GM18519 (cell line): ENCODE results near the gene TMEM145.

ENCODE experiments used
- ATAC-seq: cut with Tn5 transposase; IDR thresholded peaks from one replicate; pipeline ENCODE4 v1.9.1; 2021; ENCODE audit warnings: mild to moderate bottlenecking, moderate library complexity; ENCODE audit not compliant: unreplicated experiment, low FRiP score

Gene TMEM145

DNA sequence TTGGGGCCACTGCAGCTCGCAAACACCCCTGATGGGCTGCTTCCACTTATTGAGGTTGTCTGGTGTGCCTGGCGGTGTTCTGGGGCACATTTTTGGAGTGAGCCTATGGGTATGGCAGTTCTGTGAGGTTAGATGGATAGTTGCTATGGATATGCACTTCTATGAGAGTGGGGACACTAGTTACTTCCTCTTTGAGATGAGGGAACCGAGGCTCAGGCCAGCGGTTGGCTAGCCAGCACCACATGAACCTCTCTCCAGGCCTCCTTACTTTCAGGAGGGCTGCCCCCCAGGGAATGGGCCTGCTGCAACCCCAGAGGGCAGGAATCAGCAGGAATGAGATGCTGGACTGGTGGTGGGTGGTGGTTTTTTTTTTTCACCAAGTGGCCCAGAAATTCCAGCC, 24.7 kb upstream of the TMEM145 start:
- no peak for ATAC-seq

DNA sequence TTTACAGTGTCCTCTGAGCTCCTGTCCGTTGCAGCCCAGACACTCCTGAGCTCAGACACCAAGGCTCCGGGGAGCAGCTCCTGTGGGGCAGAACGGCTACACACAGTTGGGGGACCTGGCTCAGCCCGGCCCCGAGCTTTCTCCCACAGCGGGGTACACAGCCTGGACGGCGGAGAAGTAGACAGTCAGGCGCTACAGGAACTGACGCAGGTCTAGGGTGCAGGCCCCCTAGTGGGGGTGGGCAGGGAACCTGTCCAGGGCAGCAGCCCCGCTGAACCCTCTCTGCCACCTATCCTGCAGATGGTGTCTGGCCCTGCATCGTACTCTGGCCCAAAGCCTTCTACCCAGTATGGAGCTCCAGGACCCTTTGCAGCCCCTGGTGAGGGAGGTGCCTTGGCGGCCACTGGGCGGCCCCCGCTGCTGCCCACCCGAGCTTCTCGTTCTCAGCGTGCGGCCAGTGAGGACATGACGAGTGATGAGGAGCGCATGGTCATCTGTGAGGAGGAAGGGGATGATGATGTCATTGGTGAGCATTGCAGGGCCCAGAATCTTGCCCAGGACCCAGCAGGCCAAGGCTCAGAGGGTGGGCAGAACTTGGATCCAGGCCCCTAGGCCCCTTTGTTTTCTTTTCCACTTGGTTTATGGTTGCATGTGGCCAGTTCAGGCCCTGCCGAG, 24.1 kb upstream of the TMEM145 start:
- no peak for ATAC-seq

- ATAC-seq = no peak
Observed at GRCh38 chr19:42289556-42290041, 23.5 kb upstream of the TMEM145 start.

GRCh38 chr19:42290136-42290522, 23.0 kb upstream of the TMEM145 start:
- no peak for ATAC-seq

- no peak for ATAC-seq
Observed at GRCh38 chr19:42290523-42291434, 22.3 kb upstream of the TMEM145 start.

DNA sequence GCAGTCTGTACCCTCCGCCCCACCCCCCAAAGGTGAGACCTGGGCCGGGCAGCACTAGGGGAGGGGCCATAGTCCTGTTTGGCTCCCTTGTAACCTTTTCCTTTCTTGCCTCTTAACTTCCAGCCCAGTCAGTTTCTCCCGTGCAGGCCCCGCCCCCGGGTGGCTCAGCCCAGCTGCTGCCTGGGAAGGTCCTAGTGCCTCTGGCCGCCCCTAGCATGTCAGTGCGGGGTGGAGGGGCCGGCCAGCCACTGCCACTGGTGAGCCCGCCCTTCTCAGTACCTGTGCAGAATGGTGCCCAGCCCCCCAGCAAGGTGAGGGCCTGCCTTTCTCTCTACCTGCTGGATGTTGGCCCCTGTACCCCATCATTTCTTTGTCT, 21.7 kb upstream of the TMEM145 start:
- ATAC-seq = no peak

- ATAC-seq = no peak
Observed at GRCh38 chr19:42292042-42292960, 20.8 kb upstream of the TMEM145 start.

- no peak for ATAC-seq
Observed at GRCh38 chr19:42292963-42293362, 20.1 kb upstream of the TMEM145 start.

DNA sequence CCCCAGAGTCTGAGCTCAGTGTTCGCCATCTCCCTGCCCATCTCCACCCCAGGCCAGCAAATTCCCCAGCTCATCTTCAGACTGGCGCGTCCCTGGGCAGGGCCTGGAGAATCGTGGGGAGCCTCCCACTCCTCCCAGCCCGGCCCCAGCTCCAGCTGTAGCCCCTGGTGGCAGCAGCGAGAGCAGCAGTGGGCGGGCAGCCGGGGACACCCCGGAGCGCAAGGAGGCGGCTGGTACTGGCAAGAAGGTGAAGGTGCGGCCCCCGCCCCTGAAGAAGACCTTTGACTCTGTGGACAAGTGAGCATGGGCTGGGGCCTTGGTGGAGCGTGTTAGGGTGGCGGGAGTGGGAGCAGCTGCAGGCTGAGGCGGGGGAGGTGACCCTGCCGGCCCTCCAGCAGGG, 19.6 kb upstream of the TMEM145 start:
- ATAC-seq = no peak

GRCh38 chr19:42293948-42294347, 19.2 kb upstream of the TMEM145 start:
- ATAC-seq = no peak

DNA sequence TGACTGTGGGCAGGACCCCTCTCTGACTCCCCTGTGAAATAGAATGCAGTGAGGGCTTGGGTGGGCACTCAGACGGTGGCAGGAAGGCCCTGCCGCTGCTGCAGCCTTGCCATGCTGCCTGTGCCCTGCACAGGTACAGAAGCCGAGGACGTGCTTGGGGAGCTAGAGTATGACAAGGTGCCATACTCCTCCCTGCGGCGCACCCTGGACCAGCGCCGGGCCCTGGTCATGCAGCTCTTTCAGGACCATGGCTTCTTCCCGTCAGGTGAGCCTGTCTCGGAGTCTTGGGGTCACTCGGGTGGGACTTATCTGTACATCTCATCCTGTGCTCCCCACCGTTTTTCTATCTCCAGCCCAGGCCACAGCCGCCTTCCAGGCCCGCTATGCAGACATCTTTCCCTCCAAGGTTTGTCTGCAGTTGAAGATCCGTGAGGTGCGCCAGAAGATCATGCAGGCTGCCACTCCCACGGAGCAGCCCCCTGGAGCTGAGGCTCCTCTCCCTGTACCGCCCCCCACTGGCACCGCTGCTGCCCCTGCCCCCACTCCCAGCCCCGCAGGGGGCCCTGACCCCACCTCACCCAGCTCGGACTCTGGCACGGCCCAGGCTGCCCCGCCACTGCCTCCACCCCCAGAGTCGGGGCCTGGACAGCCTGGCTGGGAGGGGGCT, 18.5 kb upstream of the TMEM145 start:
- ATAC-seq = no peak

GRCh38 chr19:42295342-42295741, 17.8 kb upstream of the TMEM145 start:
- no peak for ATAC-seq

GRCh38 chr19:42295831-42296525, 17.1 kb upstream of the TMEM145 start:
- ATAC-seq = no peak

- ATAC-seq = no peak
Observed at GRCh38 chr19:42297039-42297438, 16.1 kb upstream of the TMEM145 start.

DNA sequence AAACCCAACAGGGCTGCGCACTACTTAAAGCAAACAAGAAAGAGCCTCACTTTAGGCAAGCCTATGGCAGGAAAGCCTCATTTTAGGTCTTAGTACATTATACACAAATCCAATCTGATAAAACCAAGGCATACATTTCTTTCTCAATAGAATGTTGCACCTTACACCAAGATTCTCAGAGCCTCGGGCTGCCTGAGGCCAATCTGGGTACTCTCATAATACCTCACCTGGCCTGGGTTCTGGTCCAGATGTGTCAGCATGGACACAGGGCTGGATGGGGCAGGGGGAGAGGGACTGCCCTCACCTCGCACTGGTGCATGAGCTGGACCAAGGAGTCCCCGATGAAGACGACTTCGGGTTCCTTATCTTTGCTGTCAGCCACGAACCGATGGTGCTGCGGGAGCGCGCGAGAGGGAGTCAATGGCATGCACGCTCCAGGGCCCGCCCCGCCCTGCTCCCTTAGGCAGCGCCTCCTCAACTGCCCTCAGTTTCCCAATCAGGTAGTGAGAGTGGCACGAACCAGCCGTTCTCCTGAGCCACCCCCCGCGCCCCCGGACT, 11.4 kb upstream of the TMEM145 start, which contains the start of gene PRR19:
Gene PRR19 (plus strand): TSS at position 487 of the 558 bp plus-strand sequence. CDS start 7,453 bp downstream, outside the sequence.
- no peak for ATAC-seq

- ATAC-seq = no peak
Observed at GRCh38 chr19:42303101-42303464, 10.0 kb upstream of the TMEM145 start.

GRCh38 chr19:42303876-42304275, 9.2 kb upstream of the TMEM145 start:
- ATAC-seq = no peak

GRCh38 chr19:42306646-42307045, 6.5 kb upstream of the TMEM145 start:
- ATAC-seq = no peak

GRCh38 chr19:42309686-42310085, 3.4 kb upstream of the TMEM145 start:
- no peak for ATAC-seq
